ENCODE measurements around the gene BTBD19.

GRCh38 chr1:44777969-44778635, 30.2 kb upstream of the BTBD19 start:
- TF ChIP-seq, protein P1, sequence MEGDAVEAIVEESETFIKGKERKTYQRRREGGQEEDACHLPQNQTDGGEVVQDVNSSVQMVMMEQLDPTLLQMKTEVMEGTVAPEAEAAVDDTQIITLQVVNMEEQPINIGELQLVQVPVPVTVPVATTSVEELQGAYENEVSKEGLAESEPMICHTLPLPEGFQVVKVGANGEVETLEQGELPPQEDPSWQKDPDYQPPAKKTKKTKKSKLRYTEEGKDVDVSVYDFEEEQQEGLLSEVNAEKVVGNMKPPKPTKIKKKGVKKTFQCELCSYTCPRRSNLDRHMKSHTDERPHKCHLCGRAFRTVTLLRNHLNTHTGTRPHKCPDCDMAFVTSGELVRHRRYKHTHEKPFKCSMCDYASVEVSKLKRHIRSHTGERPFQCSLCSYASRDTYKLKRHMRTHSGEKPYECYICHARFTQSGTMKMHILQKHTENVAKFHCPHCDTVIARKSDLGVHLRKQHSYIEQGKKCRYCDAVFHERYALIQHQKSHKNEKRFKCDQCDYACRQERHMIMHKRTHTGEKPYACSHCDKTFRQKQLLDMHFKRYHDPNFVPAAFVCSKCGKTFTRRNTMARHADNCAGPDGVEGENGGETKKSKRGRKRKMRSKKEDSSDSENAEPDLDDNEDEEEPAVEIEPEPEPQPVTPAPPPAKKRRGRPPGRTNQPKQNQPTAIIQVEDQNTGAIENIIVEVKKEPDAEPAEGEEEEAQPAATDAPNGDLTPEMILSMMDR (optimal IDR thresholded peaks at IDR 0.05 in 1 of 3, IDR thresholded peaks at IDR 0.05 in 1 of 3, conservative IDR thresholded peaks at IDR 0.05 in 1 of 3; ENCODE audit: extremely low read depth in 1 of 3, insufficient read depth in 2 of 3, low read length in 3 of 3): no peak
- no peak for TF ChIP-seq EZH2 (IDR thresholded peaks at IDR 0.05; ENCODE audit: low read length)
